Inflammatory macrophage treated with lipopolysaccharide for 1 hour (primary cell): Measurements from ENCODE around the gene WDR44.
"Not testable (repeated sequence)": the region's sequence is repeated elsewhere in the genome, so short reads cannot be mapped to it uniquely, and the experiment has no call there.

Experiments
- DNase-seq, 2 donors: peaks; one replicate each; pipeline ENCODE4 v3.0.0-alpha.2; 2020 to 2022

WDR44 gene, protein sequence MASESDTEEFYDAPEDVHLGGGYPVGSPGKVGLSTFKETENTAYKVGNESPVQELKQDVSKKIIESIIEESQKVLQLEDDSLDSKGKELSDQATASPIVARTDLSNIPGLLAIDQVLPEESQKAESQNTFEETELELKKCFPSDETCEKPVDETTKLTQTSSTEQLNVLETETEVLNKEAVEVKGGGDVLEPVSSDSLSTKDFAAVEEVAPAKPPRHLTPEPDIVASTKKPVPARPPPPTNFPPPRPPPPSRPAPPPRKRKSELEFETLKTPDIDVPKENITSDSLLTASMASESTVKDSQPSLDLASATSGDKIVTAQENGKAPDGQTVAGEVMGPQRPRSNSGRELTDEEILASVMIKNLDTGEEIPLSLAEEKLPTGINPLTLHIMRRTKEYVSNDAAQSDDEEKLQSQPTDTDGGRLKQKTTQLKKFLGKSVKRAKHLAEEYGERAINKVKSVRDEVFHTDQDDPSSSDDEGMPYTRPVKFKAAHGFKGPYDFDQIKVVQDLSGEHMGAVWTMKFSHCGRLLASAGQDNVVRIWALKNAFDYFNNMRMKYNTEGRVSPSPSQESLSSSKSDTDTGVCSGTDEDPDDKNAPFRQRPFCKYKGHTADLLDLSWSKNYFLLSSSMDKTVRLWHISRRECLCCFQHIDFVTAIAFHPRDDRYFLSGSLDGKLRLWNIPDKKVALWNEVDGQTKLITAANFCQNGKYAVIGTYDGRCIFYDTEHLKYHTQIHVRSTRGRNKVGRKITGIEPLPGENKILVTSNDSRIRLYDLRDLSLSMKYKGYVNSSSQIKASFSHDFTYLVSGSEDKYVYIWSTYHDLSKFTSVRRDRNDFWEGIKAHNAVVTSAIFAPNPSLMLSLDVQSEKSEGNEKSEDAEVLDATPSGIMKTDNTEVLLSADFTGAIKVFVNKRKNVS

DNA sequence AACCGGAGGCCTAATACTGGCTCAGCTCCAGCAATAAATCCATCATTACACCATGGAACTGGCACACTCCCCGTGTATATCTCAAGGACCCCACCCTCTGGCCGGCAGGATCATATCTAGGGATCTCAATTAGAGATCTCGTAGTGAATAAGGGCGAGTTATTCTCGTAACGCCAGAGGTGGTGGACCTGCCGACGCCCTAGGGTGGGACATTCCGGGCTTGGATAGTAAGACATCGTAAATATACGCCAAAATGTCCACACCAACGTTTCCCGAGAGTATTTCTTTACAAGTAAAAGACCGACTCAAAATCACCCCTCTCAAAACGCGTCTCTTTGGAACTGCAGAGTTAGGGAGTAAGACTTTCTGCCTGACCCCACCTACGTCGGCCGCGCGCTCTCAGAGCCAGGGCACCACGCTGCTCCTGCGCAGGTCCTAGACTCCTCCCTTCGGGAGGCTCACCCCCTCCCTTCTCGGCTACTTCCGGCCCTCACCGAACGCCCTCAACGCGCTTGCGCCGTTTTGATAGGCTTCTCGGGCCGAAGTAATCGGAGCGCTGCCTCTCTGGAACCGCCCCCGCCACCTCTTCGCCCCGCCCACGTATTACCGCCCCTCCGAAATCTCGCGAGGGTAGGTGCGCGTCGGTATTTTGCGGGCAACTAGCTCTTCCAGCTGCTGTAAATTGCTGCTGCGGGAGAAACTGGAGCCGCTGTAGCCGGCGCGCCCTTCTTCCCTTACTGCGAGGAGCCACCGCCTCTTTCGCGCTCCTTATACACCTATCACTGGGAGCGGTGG is at the start of gene WDR44:
TSS of gene WDR44 (plus strand) at position 643 of the 794 bp plus-strand sequence. CDS start 398 bp downstream, outside the sequence.
- DNase-seq = peak; percentile 92 to 95

GRCh38 chrX:118305827-118306226 is 40.1 kb upstream of the WDR44 start:
- DNase-seq = not testable (repeated sequence)

DNA sequence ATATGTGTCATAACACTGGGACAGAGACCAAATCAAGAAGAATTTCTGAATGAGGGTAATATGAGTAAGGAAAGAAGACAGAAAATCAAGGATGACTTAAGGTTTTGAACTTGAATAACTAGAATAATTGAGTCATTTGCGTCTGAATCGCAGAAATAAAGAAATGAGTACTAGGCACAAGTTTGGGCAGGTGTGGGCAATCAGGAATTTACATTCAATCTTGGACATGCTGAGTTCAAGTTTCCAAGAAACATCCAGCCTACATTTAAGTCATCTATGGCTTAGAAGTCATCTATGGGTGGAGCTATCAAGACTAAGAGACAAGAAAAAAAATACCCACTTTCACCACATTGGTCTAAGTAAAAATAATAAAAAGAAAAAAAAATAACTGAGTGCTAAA is 30.4 kb upstream of the WDR44 start:
- no peak for DNase-seq

GRCh38 chrX:118324588-118324987 is 21.3 kb upstream of the WDR44 start:
- no peak for DNase-seq

DNA sequence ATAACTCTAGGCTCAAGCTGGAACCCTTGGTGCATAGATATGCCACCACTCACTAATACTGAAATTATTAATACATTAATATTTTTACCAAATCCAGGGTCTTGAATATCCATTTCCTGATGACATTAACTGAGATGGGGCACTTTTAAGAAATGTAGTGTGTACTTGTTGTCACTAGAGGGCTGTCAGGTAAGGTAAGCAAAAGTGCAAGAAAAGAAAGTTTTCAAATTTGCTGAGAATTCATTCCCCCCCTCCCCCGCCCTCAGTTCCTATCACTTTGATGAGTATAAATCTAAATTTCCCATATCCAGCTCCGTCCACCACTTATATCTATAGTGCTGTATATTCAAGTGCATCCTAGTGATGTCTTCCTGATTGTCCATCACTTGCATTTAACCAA is 20.5 kb upstream of the WDR44 start:
- no peak for DNase-seq

- DNase-seq = no peak
Measured at GRCh38 chrX:118329175-118329574, 16.7 kb upstream of the WDR44 start.

GRCh38 chrX:118337687-118338086 is 8.2 kb upstream of the WDR44 start:
- DNase-seq = no peak

DNA sequence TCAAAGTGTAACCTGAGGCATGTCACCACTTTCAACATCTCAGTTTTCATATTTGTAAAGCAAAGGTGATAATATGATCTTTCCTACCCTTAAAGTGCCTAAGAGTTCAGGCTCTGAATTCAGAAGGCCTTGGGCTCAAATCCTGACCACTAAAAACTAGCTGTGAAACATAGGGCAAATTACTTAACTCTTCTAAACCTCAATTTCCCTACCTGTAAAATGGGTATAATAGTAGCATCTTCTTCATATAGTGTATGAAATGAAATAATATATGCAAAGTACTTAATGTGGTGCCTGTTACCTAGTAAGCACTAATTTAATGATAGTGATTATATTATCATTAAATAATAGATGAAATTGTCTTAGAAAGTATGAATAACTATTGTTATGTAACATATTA is 7.0 kb upstream of the WDR44 start:
- DNase-seq = no peak

- no peak for DNase-seq
Measured at GRCh38 chrX:118345045-118345463, 852 bp upstream of the WDR44 start.

DNA sequence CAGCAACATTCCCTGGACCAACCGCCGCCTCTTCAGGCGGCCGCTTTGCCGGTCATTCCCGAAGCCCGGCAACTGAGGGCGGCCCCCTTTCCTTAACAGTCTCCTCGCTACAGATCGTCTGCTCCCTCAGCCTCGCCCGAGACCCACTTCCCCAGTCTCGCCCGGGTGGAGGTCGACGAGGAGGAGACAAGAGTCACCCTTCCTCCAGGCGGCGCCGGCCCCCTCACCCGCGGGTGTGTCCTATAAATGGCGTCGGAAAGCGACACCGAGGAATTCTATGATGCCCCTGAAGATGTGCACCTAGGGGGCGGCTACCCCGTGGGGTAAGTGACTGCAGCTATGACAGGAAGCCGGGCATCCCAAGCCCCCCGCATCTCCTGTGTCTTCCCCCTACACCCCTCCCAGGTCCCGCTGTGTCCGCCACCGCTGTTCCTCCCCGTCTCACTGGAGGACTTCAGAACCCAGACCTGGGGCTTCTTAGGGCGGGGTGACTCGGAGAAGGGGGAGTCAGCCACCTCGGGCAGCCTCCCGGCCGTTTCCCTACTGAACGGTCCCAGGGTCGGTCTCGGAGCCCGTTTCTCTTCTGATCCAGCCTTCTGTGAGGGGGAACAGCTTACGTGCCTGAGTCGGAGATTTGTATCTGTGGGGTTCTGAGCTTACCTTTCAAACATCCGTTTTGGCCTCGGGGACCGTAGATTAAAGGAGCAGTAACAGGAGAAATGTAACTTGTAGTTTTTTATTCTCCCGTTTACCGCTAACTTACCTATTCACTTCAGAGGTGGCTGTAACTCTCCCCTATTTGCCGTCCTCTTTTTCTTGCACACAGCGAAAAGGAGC is 570 bp downstream of the WDR44 start:
- peak; percentile 29 to 35 for DNase-seq

DNA sequence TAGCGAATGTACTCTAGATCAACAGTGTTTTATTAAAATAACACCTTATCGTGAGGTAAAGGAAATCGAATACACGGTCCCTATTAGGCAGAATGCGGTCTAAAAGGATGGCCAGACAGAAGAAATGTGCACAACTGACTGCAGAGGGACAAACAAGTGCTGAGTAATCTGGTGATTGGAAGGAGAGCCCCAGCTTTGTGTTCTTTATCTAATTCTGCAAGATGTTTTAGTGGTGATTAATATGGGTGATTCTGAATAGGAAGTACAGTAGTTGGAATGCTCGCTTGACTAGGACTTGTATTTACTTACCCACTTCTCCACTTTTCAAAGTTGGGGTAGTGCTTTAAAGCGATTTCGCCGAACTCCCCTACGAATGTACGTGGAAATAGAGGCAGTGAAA is 1.2 kb downstream of the WDR44 start:
- DNase-seq = peak; percentile 9 to 13

DNA sequence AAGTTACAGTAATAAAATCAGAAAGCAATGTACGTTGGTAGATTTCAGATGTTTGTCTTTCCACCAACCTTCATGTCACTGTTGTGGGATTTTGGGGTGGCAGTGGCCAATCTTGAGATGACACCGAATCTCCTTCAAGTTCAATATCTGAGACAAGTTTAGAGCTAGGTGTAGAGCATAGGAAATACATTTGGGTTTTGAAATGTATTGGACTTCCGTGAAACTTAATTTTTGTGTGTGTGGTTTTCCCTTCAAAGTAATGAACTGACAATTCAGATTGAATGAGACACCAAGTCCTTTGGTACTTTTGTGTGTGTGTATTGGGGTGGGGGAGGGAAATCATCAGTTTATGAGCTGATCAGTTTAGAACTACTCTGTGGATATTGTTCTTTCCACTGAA is 1.8 kb downstream of the WDR44 start:
- no peak for DNase-seq

DNA sequence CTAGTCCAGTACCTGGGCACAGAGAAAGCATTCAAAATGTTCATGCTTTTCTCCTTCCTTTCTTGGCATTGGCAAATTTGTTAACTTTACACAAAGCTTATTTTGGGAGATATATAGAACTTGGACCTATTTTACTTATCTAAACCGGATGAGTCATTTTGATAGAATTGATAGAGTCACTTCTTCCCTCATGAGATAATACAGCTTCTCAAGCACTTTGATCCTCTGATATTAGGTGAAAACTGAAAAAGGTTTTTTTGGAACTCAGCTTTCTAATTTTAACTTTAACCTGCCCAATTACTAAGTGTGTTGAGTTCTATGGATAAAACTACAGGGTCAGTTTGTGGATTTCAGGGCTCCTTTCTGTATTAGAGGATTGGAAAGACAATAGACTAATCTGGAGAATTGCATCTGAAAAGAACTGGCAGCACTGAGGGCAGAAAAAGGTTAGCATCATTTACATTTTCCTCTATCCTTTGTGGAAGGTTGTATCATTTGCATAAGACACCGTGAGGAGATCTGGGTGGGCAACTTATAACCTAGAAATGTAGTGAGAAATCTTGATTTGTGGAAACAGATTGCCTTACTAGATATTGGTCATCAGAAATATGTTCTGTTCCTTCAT is 2.4 kb downstream of the WDR44 start:
- DNase-seq = no peak

GRCh38 chrX:118349188-118349587 is 3.3 kb downstream of the WDR44 start:
- no peak for DNase-seq

DNA sequence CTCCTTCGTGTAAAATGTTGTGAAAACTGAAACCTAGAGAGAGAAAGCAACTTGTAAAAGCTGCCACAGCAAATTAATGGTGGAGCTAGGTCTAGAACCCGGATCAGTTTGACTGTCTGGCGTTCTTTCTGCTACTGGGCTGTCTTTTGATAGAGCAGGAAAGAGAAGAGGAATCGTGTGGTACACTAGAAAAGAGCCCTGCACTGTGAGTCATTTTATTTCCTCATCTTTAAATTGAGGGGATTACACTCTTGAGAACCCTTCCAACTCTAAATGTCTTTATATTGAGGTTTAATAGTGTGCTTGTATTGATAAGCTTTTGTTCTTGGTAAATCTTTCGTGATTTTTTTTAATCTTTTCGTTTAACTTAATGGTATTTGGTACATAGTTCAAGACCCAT is 4.3 kb downstream of the WDR44 start:
- DNase-seq = peak in 1 of 2 donors; percentile 16

DNA sequence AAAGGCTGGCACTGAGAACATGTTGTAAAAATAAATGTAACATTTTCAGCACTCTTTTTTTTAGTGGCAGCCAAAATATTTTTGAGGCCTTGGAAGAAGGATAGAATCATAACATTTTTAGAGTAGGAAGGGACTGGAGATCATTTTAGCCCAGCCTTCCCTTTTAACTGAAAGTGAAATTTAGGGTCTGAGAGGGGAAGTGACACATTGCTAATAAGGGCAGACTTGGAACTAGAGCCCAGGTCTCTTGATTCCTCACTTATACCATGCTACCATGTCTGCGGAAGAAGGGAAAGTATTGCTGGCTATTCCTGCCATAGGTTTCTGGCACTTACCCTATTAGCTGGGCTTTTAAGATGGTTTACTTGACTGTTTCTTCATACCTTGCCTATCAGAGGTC is 4.8 kb downstream of the WDR44 start:
- DNase-seq = peak; percentile 40 to 48

- no peak for DNase-seq
Measured at GRCh38 chrX:118352566-118352965, 6.7 kb downstream of the WDR44 start.

- DNase-seq = peak in 1 of 2 donors; percentile 37
Measured at GRCh38 chrX:118353081-118353850, 7.4 kb downstream of the WDR44 start.

- DNase-seq = no peak
Measured at GRCh38 chrX:118355225-118355920, 9.5 kb downstream of the WDR44 start.

DNA sequence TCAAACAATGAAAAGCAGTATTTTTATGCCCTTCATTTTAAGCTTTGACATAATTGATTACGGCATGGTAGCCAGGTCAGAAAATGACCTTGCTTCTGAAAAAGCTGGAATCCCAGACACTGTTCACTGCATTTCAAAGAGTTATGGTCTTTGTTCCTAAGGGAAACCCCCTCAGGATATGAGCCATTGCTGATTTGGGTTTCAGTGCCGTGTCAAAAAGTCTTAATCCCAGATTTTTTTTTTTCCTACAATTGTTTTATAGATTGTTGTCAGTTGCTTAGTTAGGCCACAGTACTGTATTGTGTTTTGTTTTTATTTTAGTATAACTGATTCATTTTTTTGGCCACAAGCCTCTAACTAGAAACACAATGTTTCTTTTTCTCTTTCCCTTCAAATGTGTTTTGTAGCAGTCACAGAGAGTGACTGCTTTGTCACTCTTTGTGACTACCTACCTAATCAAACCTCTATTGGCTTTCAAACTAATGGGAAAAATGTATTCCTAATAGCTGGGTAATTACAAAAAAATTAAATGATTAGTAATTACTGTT is 10.3 kb downstream of the WDR44 start:
- DNase-seq = no peak
